ENCODE data around the gene ARHGAP5.

DNA sequence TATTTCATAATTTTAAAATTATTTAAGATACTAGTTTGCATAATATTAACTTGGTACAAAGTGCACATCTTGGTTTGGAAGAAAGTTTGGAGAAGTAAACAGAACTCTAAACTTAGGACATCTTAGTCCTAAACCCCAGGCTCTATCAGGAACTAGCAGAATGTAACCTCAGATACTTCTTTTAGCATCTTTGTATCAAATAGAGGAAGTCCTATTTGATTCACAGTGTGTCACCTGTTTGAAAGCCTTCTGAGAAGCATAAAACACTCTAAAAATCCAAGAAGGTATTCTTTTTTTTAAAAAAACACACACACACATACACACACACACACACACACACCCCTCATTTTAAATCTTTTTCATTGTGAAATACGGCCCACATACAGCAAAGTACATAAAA lies 112.7 kb downstream of the ARHGAP5 start:
- no peak for TF ChIP-seq EZH2phosphoT487 (IDR thresholded peaks at IDR 0.05; ENCODE audit: borderline replicate concordance, low read depth, low read length)
- no peak for TF ChIP-seq CTCF (conservative IDR thresholded peaks at IDR 0.05; ENCODE audit: low read length)

Measured in OCI-LY7 (cell line).